Caco-2 (cell line): ENCODE data around the gene OR2A25. TPM values are rescaled to one million over a fixed set of nuclear protein-coding genes. Genes with fewer than 3 reads are reported as not detected.

Experiments used
- BruUV-seq: library from RNA; stranded (reverse); fragments of 400-500 nt; replicated peaks from 2 replicates; lab custom pipeline; 2021; lab: Mats Ljungman, UMichigan
- CTCF ChIA-PET: fragments of 300-600 bp; sonication (Branson Sonifier 250); formaldehyde crosslinking; loops from one replicate; lab custom pipeline; 2022; ENCODE audit warnings: antibody characterized with exemption; lab: Charles Lee
- POLR2A ChIA-PET: fragments of 300-600 bp; sonication (Branson Sonifier 250); formaldehyde crosslinking; loops from one replicate; lab custom pipeline; 2022; ENCODE audit warnings: antibody characterized with exemption; lab: Charles Lee
- DNase-seq, 2 experiments: peaks; one replicate each; pipeline versions ENCODE4 v3.0.0 to v3.0.0-alpha.2; 2020 to 2022
- H3K27me3 ChIP-seq: replicated peaks from 2 replicates; pipeline ENCODE4 v1.6.0; 2011; ENCODE audit warnings: low read length; ENCODE audit not compliant: control insufficient read depth, insufficient read depth
- H3K36me3 ChIP-seq: 2 replicates; pipeline ENCODE4 v1.5.1; 2011; ENCODE audit warnings: low read length; ENCODE audit not compliant: control insufficient read depth, insufficient read depth
- H3K4me1 ChIP-seq: fragments of 250-450 bp; sonication (Bioruptor Pico); 2 replicates; pipeline ENCODE4 v1.5.1; 2020; ENCODE audit warnings: mild to moderate bottlenecking
- H3K4me3 ChIP-seq: 2 replicates; pipeline ENCODE4 v1.5.1; 2011; ENCODE audit warnings: low read depth, mild to moderate bottlenecking, control low read depth, low read length
- H3K9me3 ChIP-seq: fragments of 250-450 bp; sonication (Bioruptor Pico); 2 replicates; pipeline ENCODE4 v1.5.1; 2020; ENCODE audit warnings: mild to moderate bottlenecking, moderate library complexity
- H3K27ac Mint-ChIP-seq: one replicate; pipeline ENCODE4 v1.8.0; 2022; ENCODE audit warnings: mixed read lengths; ENCODE audit not compliant: unreplicated experiment
- H3K27me3 Mint-ChIP-seq: one replicate; pipeline ENCODE4 v1.8.0; 2022; ENCODE audit warnings: mixed read lengths; ENCODE audit not compliant: insufficient read depth, unreplicated experiment
- H3K36me3 Mint-ChIP-seq: one replicate; pipeline ENCODE4 v1.8.0; 2022; ENCODE audit warnings: mild to moderate bottlenecking, mixed read lengths; ENCODE audit not compliant: insufficient read depth, unreplicated experiment
- H3K4me1 Mint-ChIP-seq: one replicate; pipeline ENCODE4 v1.8.0; 2022; ENCODE audit warnings: low read depth, mixed read lengths; ENCODE audit not compliant: unreplicated experiment
- H3K4me3 Mint-ChIP-seq: one replicate; pipeline ENCODE4 v1.8.0; 2022; ENCODE audit warnings: mild to moderate bottlenecking, moderate library complexity, mixed read lengths; ENCODE audit not compliant: unreplicated experiment
- H3K9me3 Mint-ChIP-seq: one replicate; pipeline ENCODE4 v1.8.0; 2022; ENCODE audit warnings: mixed read lengths; ENCODE audit not compliant: unreplicated experiment
- CTCF ChIP-seq, 2 experiments: fragments of 200-600 bp in 1 of 2; IDR thresholded peaks; 1 replicate in 1 of 2; 2 replicates in 1 of 2; pipeline versions ENCODE4 v1.5.1 to v1.8.0; 2011 to 2022; ENCODE audit warnings: antibody characterized with exemption in 1 of 2, control low read depth in 1 of 2, inconsistent platforms in 1 of 2, low read depth in 1 of 2, low read length in 1 of 2, mild to moderate bottlenecking in 1 of 2, moderate library complexity in 1 of 2; ENCODE audit not compliant: insufficient read depth in 1 of 2, severe bottlenecking in 1 of 2, unreplicated experiment in 1 of 2
- intact Hi-C: fragments of 100-400 bp; cut with micrococcal nuclease; formaldehyde crosslinking; loops from one replicate; pipeline ENCODE4 v1.10.0; 2022; ENCODE audit not compliant: unreplicated experiment
- total RNA-seq: library from RNA; stranded (reverse); gene quantifications from 2 replicates; pipeline ENCODE4 v1.2.3, GENCODE V29; 2022

Gene OR2A25
- total RNA-seq, 1 experiment from 2014 or later = not detected

DNA sequence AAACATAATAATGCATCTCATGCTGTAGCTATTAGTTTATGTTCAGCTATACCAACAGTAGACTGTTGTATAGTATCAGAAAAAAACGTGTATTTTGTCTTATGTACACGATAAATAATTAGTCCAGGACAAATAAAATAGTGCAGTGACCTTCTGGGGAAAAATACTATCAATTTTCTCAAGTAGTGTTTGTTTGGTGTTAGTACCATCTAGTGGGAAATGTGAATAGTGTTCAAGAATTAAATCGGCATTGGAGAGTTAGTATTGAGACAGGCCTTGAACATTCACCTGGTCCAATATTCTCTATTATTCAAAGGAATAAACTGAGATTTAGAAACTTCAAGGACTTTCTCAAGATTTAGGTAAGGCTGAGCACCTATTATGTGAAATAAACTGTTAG lies 42.5 kb upstream of the OR2A25 start:
- intact Hi-C loops = loop anchor here (1.0 to 5.0 kb wide), 4 partner anchors 62 to 290 kb away; no protein-coding TSS in a partner anchor
- ChIA-PET CTCF (interaction anchor here (0.9 to 1.3 kb wide), 3 partner anchors 101 to 125 kb away, joined by 3 to 6 read pairs (median 4); partner anchors contain the start of gene TCAF1), POLR2A (no interaction called here)
- no peaks in the 10 kb centered on the region for H3K27me3 Mint-ChIP-seq
- peaks cover 27% of the 10 kb centered on the region for H3K4me1 Mint-ChIP-seq
- Histone ChIP-seq H3K4me1 (peaks cover 36% of the 10 kb centered on the region), H3K36me3 (no peaks in the 10 kb centered on the region), H3K4me3 (no peak overlapping the region), H3K9me3 (no peaks in the 10 kb centered on the region), H3K27me3 (no peaks in the 10 kb centered on the region)
- no peak overlapping the region for H3K27ac Mint-ChIP-seq
- H3K9me3 Mint-ChIP-seq = no peaks in the 10 kb centered on the region
- BruUV-seq = no TSS peak
- no peaks in the 10 kb centered on the region for H3K36me3 Mint-ChIP-seq
- H3K4me3 Mint-ChIP-seq = no peak overlapping the region
- DNase-seq = no peak
- peak; percentile 40 to 59 for TF ChIP-seq CTCF (IDR thresholded peaks at IDR 0.05; ENCODE audit: insufficient read depth in 1 of 2, low read depth in 1 of 2, low read length in 1 of 2, severe bottlenecking in 1 of 2, unreplicated experiment in 1 of 2)

DNA sequence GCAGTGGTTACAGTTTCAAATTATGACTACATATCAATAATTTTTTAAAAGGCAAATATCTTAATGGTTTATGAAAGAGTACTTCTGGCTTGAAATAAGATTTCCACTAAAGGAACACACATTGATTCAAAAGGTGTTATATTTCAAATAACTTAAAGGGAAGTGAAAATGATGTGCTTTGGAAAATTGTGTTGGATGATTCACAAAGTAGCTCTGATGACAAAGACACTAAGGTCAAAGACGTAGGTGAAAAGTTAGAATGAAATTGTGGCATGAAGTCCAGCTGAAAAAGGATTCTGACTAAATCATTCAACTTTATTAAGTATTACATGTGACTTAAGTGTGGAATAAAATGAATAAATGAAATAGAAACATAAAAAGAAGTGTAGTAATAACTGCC lies 41.6 kb upstream of the OR2A25 start:
- Histone ChIP-seq H3K4me3 (no peak overlapping the region), H3K27me3 (no peaks in the 10 kb centered on the region), H3K4me1 (peaks cover 36% of the 10 kb centered on the region), H3K9me3 (no peaks in the 10 kb centered on the region), H3K36me3 (no peaks in the 10 kb centered on the region)
- no peaks in the 10 kb centered on the region for H3K9me3 Mint-ChIP-seq
- no peak overlapping the region for H3K27ac Mint-ChIP-seq
- ChIA-PET POLR2A (no interaction called here), CTCF (interaction anchor here (1.2 to 1.3 kb wide), 2 partner anchors 100 to 126 kb away, joined by 3 to 6 read pairs; partner anchors contain the start of gene TCAF1)
- H3K4me3 Mint-ChIP-seq = no peak overlapping the region
- intact Hi-C loops = loop anchor here (1.0 to 5.0 kb wide), 4 partner anchors 63 to 291 kb away; no protein-coding TSS in a partner anchor
- peaks cover 25% of the 10 kb centered on the region for H3K4me1 Mint-ChIP-seq
- no peaks in the 10 kb centered on the region for H3K36me3 Mint-ChIP-seq
- TF ChIP-seq CTCF (IDR thresholded peaks at IDR 0.05; ENCODE audit: insufficient read depth in 1 of 2, low read depth in 1 of 2, low read length in 1 of 2, severe bottlenecking in 1 of 2, unreplicated experiment in 1 of 2) = no peak
- no TSS peak for BruUV-seq
- H3K27me3 Mint-ChIP-seq = no peaks in the 10 kb centered on the region
- no peak for DNase-seq

- no peak overlapping the region for H3K4me3 ChIP-seq
- H3K9me3 ChIP-seq = no peaks in the 10 kb centered on the region
- Mint-ChIP-seq H3K27me3 (no peaks in the 10 kb centered on the region), H3K9me3 (no peaks in the 10 kb centered on the region), H3K27ac (no peak overlapping the region), H3K4me3 (no peak overlapping the region), H3K36me3 (no peaks in the 10 kb centered on the region), H3K4me1 (peaks cover 27% of the 10 kb centered on the region)
- POLR2A ChIA-PET = no interaction called here
- H3K4me1 ChIP-seq = peaks cover 40% of the 10 kb centered on the region
- no peaks in the 10 kb centered on the region for H3K27me3 ChIP-seq
- intact Hi-C loops = loop anchor here (5.0 kb wide), 1 partner anchor 291 kb away; no protein-coding TSS in a partner anchor
- TF ChIP-seq CTCF (IDR thresholded peaks at IDR 0.05; ENCODE audit: insufficient read depth in 1 of 2, low read depth in 1 of 2, low read length in 1 of 2, severe bottlenecking in 1 of 2, unreplicated experiment in 1 of 2) = no peak
- DNase-seq = no peak
- BruUV-seq = no TSS peak
- CTCF ChIA-PET = interaction anchor here (1.3 kb wide), 1 partner anchor 127 kb away, joined by 6 read pairs; the partner anchor contains the start of gene TCAF1
- H3K36me3 ChIP-seq = no peaks in the 10 kb centered on the region
Observed at GRCh38 chr7:144028547-144028946, 41.1 kb upstream of the OR2A25 start.
